ENCODE data around the gene MSANTD1. TPM values are rescaled to one million over a fixed set of nuclear protein-coding genes. Genes with fewer than 3 reads are reported as not detected.

The MSANTD1 gene
- total RNA-seq, 2 donors from 2014 or later, result not detected

- no peak overlapping the region for H3K27ac ChIP-seq
- DNase-seq (ENCODE audit: low spot score), result no peak
- TF ChIP-seq CTCF (IDR thresholded peaks at IDR 0.05), result no peak
Measured at GRCh38 chr4:3268395-3269104, 19.6 kb downstream of the MSANTD1 start.

DNA sequence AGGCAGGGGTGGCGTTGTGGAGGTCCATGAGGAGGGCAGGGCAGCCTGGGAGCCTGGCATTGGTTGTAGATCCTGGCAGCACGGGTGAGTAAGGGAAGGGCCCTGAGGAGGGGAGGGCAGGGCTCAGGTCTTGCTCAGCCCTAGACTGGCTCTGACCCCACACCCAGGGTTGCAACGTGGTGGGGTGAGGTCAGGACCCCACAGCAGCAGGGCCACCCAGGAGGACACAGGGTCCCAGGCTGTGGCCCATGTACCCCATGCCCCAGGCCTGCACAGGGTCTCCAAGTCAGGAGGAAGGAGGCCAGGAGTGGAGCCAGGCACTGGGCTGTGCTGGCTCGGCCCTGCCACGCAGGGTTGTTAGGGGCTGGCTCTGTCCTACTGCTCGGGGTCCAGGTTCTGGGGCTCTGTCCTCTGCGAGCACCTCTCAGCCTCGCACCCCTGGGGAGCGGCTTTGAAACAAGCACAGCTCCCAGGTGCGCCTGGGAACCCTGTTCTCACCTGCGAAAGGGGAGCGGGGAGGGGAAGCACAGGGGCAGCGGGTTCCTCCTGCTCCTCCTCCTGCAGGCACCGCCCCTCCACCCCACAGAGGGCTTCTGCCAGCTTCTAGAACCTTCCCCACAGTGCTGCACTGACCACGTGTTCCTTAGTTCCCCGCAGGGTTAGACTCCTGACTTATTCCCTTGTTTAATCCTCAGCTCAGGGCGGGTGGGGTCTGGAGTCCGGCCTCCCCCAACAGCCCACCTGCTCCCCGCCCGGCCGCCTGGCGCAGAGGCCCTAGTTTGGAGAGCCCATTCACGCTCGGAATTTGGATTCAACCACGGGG is 20.4 kb downstream of the MSANTD1 start:
- H3K4me1 ChIP-seq, result no peaks in the 10 kb centered on the region
- no peaks in the 10 kb centered on the region for H3K27me3 ChIP-seq
- no peaks in the 10 kb centered on the region for H3K9me3 ChIP-seq
- H3K4me3 ChIP-seq, result no peak overlapping the region
- no peak for TF ChIP-seq CTCF (IDR thresholded peaks at IDR 0.05)
- DNase-seq (ENCODE audit: low spot score), result no peak
- H3K36me3 ChIP-seq, result no peaks in the 10 kb centered on the region
- H3K27ac ChIP-seq, result peak overlapping the region; percentile 24 to 53

More at GRCh38 chr4:3268395-3269104, 19.6 kb downstream of the MSANTD1 start:
- Histone ChIP-seq H3K4me1 (no peaks in the 10 kb centered on the region), H3K27me3 (no peaks in the 10 kb centered on the region), H3K4me3 (no peak overlapping the region), H3K36me3 (no peaks in the 10 kb centered on the region), H3K9me3 (no peaks in the 10 kb centered on the region)

DNA sequence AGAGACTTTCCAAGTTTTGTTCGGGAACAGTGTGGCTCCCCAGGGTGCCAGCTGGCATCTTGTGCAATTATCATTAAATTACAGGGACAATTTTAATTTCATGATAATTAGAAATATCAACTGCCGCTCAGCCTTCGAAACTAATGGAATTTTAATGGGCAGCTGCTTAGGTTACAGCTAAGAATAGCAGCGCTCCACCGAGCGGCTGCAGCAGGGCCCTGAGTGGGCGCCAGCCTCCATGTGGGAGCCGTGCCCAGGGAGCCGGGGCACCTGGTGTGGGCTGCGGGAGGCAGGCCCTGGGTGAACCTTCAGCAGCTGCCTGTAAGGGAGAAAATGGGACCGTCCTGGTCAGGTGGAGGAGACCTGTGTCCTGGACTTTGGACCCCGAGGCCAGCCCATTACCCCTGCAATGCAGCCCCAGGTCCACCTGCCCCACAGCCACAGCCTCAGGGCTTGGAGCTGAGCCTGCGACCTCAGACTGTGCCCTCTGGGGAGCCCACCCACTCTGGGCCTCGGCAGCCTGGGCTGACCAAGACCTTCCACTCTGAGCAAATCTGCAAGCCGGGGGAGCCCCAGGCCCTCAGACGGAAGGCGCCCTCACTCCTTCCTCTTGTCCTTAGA is 21.1 kb downstream of the MSANTD1 start:
- Histone ChIP-seq H3K27me3 (no peaks in the 10 kb centered on the region), H3K27ac (peak overlapping the region; percentile 24 to 53), H3K4me3 (no peak overlapping the region), H3K9me3 (no peaks in the 10 kb centered on the region), H3K4me1 (no peaks in the 10 kb centered on the region), H3K36me3 (no peaks in the 10 kb centered on the region)
- TF ChIP-seq CTCF (IDR thresholded peaks at IDR 0.05), result no peak
- DNase-seq (ENCODE audit: low spot score), result no peak

DNA sequence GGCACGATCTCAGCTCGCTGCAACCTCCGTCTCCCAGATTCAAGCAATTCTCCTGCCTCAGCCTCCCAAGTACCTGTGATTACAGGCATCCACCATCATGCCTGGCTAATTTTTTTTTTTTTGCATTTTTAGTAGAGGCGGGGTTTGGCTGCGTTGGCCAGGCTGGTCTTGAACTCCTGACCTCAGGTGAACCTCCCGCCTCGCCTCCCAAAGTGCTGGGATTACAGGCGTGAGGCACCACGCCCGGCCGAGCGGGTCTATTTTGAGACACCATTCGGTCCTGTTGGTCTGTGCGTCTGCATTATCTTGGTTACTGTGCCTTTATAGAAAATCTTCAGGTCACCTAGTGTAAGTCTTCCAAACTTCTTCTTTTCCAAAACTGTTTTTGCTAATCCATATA is 22.2 kb downstream of the MSANTD1 start:
- Histone ChIP-seq H3K4me3 (no peak overlapping the region), H3K9me3 (no peaks in the 10 kb centered on the region), H3K27ac (no peak overlapping the region), H3K27me3 (no peaks in the 10 kb centered on the region), H3K36me3 (no peaks in the 10 kb centered on the region), H3K4me1 (no peaks in the 10 kb centered on the region)
- TF ChIP-seq CTCF (IDR thresholded peaks at IDR 0.05), result no peak
- DNase-seq (ENCODE audit: low spot score), result no peak

GRCh38 chr4:3276986-3277385 is 28.0 kb downstream of the MSANTD1 start:
- Histone ChIP-seq H3K9me3 (no peaks in the 10 kb centered on the region), H3K4me3 (no peak overlapping the region), H3K4me1 (no peaks in the 10 kb centered on the region), H3K27ac (no peak overlapping the region), H3K36me3 (no peaks in the 10 kb centered on the region), H3K27me3 (no peaks in the 10 kb centered on the region)
- DNase-seq (ENCODE audit: low spot score), result no peak
- no peak for TF ChIP-seq CTCF (IDR thresholded peaks at IDR 0.05)

Data from right atrium auricular region (tissue), 2 donors.